GM21423 (cell line): ENCODE measurements around the gene MSN.

Source experiments
- ATAC-seq: cut with Tn5 transposase; IDR thresholded peaks from one replicate; pipeline ENCODE4 v1.9.1; 2021; ENCODE audit warnings: mild to moderate bottlenecking, moderate library complexity; ENCODE audit not compliant: unreplicated experiment

The MSN gene

DNA sequence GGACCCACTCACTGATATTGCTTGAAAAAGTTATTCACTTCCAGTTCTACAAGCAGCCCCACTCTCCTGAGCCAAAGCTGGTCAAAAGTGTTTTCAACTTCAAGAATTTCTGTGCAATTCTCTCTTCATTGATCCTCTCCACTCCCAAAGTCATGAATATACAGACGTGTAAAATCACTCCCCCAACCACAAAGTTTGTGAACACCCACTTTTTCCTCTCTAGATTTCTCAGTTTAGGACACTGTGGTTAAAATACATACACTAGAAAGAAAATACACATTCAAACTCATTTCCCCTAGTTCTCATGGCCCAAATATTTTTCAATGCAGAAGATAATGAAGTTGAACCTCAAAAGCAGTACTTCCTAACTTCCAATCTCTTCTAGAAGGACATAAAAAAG, 116.3 kb downstream of the MSN start:
- no peak for ATAC-seq
